GM19324 (cell line): ENCODE data around the gene ZP2.
"Not testable (repeated sequence)": the region's sequence is repeated elsewhere in the genome, so short reads cannot be mapped to it uniquely, and the experiment has no call there.

Experiments
- ATAC-seq: cut with Tn5 transposase; IDR thresholded peaks from one replicate; pipeline ENCODE4 v1.9.1; 2021; ENCODE audit warnings: mild to moderate bottlenecking, moderate library complexity; ENCODE audit not compliant: unreplicated experiment, low FRiP score

The ZP2 gene

GRCh38 chr16:21153124-21153729 is 58.1 kb downstream of the ZP2 start:
- not testable (repeated sequence) for ATAC-seq

- ATAC-seq = not testable (repeated sequence)
Measured at GRCh38 chr16:21152160-21153030, 59.0 kb downstream of the ZP2 start.

- no peak for ATAC-seq
Measured at GRCh38 chr16:21150375-21151001, 60.9 kb downstream of the ZP2 start, which contains the start of gene DNAH3. Gene DNAH3, minus strand, starts transcription at chr16:21150846. Its CDS starts 527 bp downstream, at chr16:21150319.
